ENCODE measurements around the gene DNAJC8.
A peak's percentile ranks its signal among the peaks of the same experiment; 100 is the strongest.

The DNAJC8 gene

GRCh38 chr1:28232558-28233263 lies at the start of gene DNAJC8:
DNAJC8 (minus strand) TSS chr1:28233029; CDS start chr1:28232998, 31 bp downstream.
- CTCF ChIA-PET, result interaction anchor here (0.6 to 1.0 kb wide), 3 partner anchors 16 to 127 kb away, joined by 3 to 4 read pairs (median 3); no protein-coding TSS in a partner anchor
- peak; percentile 89 for TF ChIP-seq YY2 (tag by site-specific recombination; IDR thresholded peaks at IDR 0.05)
- no peak for TF ChIP-seq ZNF223 (tag by site-specific recombination; IDR thresholded peaks at IDR 0.05)
- TF ChIP-seq ZXDB (tag by site-specific recombination; IDR thresholded peaks at IDR 0.05), result peak; percentile 74
- TF ChIP-seq ZEB2 (tag by site-specific recombination; IDR thresholded peaks at IDR 0.05), result peak; percentile 90
- TF ChIP-seq ZNF311 (tag by site-specific recombination; IDR thresholded peaks at IDR 0.05; ENCODE audit: borderline replicate concordance), result no peak
- TF ChIP-seq ZNF830 (tag by site-specific recombination; IDR thresholded peaks at IDR 0.05; ENCODE audit: low read depth), result no peak
- TF ChIP-seq ZBTB26 (tag by site-specific recombination; optimal IDR thresholded peaks at IDR 0.05), result peak; percentile 37
- peak; percentile 76; the same call in 1 of the 2 replicates for TF ChIP-seq ZNF24 (tag by site-specific recombination; IDR thresholded peaks at IDR 0.05)
- TF ChIP-seq HIC1 (tag by site-specific recombination; IDR thresholded peaks at IDR 0.05), result 0 out of 2 replicates have a peak, but pooled peaks have one; percentile 10
- 0 out of 2 replicates have a peak, but pooled peaks have one; percentile 34 for TF ChIP-seq ZBTB11 (tag by site-specific recombination; conservative IDR thresholded peaks at IDR 0.05; ENCODE audit: low read depth)
- TF ChIP-seq YY1 (tag by site-specific recombination; IDR thresholded peaks at IDR 0.05), result peak; percentile 94
- TF ChIP-seq REPIN1 (tag by site-specific recombination; IDR thresholded peaks at IDR 0.05; ENCODE audit: low read depth), result 0 out of 2 replicates have a peak, but pooled peaks have one; percentile 60
- 0 out of 2 replicates have a peak, but pooled peaks have one; percentile 24 for TF ChIP-seq ZBTB8A (tag by site-specific recombination; IDR thresholded peaks at IDR 0.05)
- TF ChIP-seq ZBTB20 (tag by site-specific recombination; IDR thresholded peaks at IDR 0.05), result 0 out of 2 replicates have a peak, but pooled peaks have one; percentile 26
- TF ChIP-seq KLF8 (tag by site-specific recombination; IDR thresholded peaks at IDR 0.05), result peak; percentile 72
- peak; percentile 74 for TF ChIP-seq ZFHX2 (tag by site-specific recombination; conservative IDR thresholded peaks at IDR 0.05)
- no peak for TF ChIP-seq ZNF544 (tag by site-specific recombination; IDR thresholded peaks at IDR 0.05)
- peak; percentile 74 for TF ChIP-seq SP3 (tag by site-specific recombination; IDR thresholded peaks at IDR 0.05)
- TF ChIP-seq GLIS1 (tag by site-specific recombination; IDR thresholded peaks at IDR 0.05), result 0 out of 2 replicates have a peak, but pooled peaks have one; percentile 33
- TF ChIP-seq ZNF335 (tag by site-specific recombination; conservative IDR thresholded peaks at IDR 0.05), result peak; percentile 97
- no peak for TF ChIP-seq ZNF202 (tag by site-specific recombination; IDR thresholded peaks at IDR 0.05; ENCODE audit: borderline replicate concordance)
- peak; percentile 69 for TF ChIP-seq EGR2 (tag by site-specific recombination; IDR thresholded peaks at IDR 0.05; ENCODE audit: low read depth)
- TF ChIP-seq HOXC10 (CRISPR knock-in tag; IDR thresholded peaks at IDR 0.05), result no peak
- TF ChIP-seq ZNF561 (tag by site-specific recombination; IDR thresholded peaks at IDR 0.05; ENCODE audit: borderline replicate concordance), result peak; percentile 40; the same call in 1 of the 2 replicates
- TF ChIP-seq ZNF175 (tag by site-specific recombination; IDR thresholded peaks at IDR 0.05), result no peak
- TF ChIP-seq KLF17 (tag by site-specific recombination; IDR thresholded peaks at IDR 0.05), result peak; percentile 44; the same call in 1 of the 2 replicates
- TF ChIP-seq ZNF692 (tag by site-specific recombination; IDR thresholded peaks at IDR 0.05), result peak; percentile 49; the same call in 1 of the 2 replicates
- TF ChIP-seq ZNF654 (tag by site-specific recombination; IDR thresholded peaks at IDR 0.05; ENCODE audit: low read depth), result no peak

More at GRCh38 chr1:28232558-28233263, at the start of gene DNAJC8:
- POLR2A ChIA-PET, result no interaction called here
- Histone ChIP-seq H3K36me3 (ENCODE audit: control insufficient read depth in 2 of 2, insufficient read depth in 1 of 2, low read length in 2 of 2) (peaks cover 24 to 41% of the 10 kb centered on the region in 2 experiments), H3K4me3 (ENCODE audit: low read depth, low read length) (peak within 1 kb of the TSS; percentile 100), H3K4me1 (ENCODE audit: control insufficient read depth, insufficient read depth, low read length) (0 out of 2 replicates have a peak, but pooled peaks cover 3% of the 10 kb centered on the region), H3K9me3 (ENCODE audit: control insufficient read depth, insufficient read depth, low read depth, low read length) (no peaks in the 10 kb centered on the region), H3K27ac (ENCODE audit: extremely low read depth, low read depth, low read length) (no peak within 1 kb of the TSS; the same call in 1 of the 2 replicates)
